ENCODE data around the gene PRKD1. TPM values are rescaled to one million over a fixed set of nuclear protein-coding genes. Genes with fewer than 3 reads are reported as not detected.

PRKD1 gene
- total and polyA plus RNA-seq, 2 of the 13 experiments (the other 11 are each of a cell fraction or from before 2014, with no cell fraction given) = 0.22 to 1.3 TPM

DNA sequence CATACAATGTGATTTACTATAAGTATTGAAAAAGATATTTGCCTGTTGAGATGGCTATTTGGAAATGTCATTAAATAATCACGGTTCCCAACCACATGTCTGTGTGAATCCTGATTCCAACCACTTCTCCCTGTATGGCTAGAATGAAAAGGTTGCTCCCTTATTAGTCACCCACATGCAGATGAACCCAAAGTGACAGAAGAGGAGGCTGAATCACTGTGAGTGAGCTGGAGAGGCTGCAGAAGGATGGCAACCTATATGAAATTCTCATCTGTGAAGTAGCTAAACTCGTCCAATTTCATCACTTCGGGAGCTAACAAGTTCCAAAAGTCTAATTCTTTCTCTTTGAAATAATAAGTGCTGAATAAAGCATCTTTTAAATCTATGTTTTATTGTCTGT is 300.5 kb downstream of the PRKD1 start:
- H3K4me1 ChIP-seq (ENCODE audit: insufficient read depth, low read length) = no peaks in the 10 kb centered on the region
- WGBS (ENCODE audit: low lambda C conversion rate) = 2% methylated on average over 3 of the region's 3 CpGs
- intact Hi-C loops (cut with micrococcal nuclease; ENCODE audit: unreplicated experiment) (no loop called here), in situ Hi-C loops (cut with HindIII; ENCODE audit: extremely low pct_ligation_motif_present, low pct_unique_long_range_greater_than_20kb) (no loop called here)
- FAIRE-seq (no peak), DNase-seq (ENCODE audit: low spot score) (no peak), ATAC-seq (no peak)
- no peak overlapping the region for H3K27ac ChIP-seq (ENCODE audit: extremely low read length, insufficient read depth, low read length)
- CTCF ChIA-PET (ENCODE audit: low intra/inter-chr PET ratio, low total read pairs) = no interaction called here
- no peaks in the 10 kb centered on the region for H4K20me1 ChIP-seq (ENCODE audit: insufficient read depth, low read length)
- no peaks in the 10 kb centered on the region for H3K79me2 ChIP-seq (ENCODE audit: insufficient read depth, low read length)
- no peak overlapping the region for H3K4me3 ChIP-seq (replicated peaks in 1 of 3; ENCODE audit: insufficient read depth in 1 of 3, low read depth in 2 of 3, low read length in 3 of 3)
- BruUV-seq (replicated peaks) = no TSS peak
- peaks cover 83% of the 10 kb centered on the region for H3K9me3 ChIP-seq (ENCODE audit: low read length)
- POLR2A ChIA-PET = no interaction called here
- H3K27me3 ChIP-seq (ENCODE audit: control insufficient read depth in 1 of 2, insufficient read depth in 2 of 2, low read length in 2 of 2) = no peaks in the 10 kb centered on the region
- no peaks in the 10 kb centered on the region for H3K36me3 ChIP-seq (replicated peaks in 1 of 2; ENCODE audit: control insufficient read depth in 1 of 2, insufficient read depth in 2 of 2, low read length in 2 of 2)
- no peak overlapping the region for H3K4me2 ChIP-seq (ENCODE audit: low read depth, low read length)
- H3K9ac ChIP-seq (ENCODE audit: insufficient read depth, low read depth, low read length) = no peak overlapping the region
- no peak overlapping the region for H2AFZ ChIP-seq (ENCODE audit: low read length)
- TF ChIP-seq AHR (CRISPR knock-in tag; IDR thresholded peaks at IDR 0.05) (no peak), MEIS2 (CRISPR knock-in tag; IDR thresholded peaks at IDR 0.05) (no peak), ZNF589 (CRISPR knock-in tag; conservative IDR thresholded peaks at IDR 0.05) (no peak), HMG20B (CRISPR knock-in tag; conservative IDR thresholded peaks at IDR 0.05) (no peak), SKI (IDR thresholded peaks at IDR 0.05; ENCODE audit: partially characterized antibody) (no peak), BCL6 (CRISPR knock-in tag; IDR thresholded peaks at IDR 0.05) (no peak), TP53 (CRISPR knock-in tag; conservative IDR thresholded peaks at IDR 0.05) (no peak), SP1 (IDR thresholded peaks at IDR 0.05) (no peak), SP1 (CRISPR knock-in tag; IDR thresholded peaks at IDR 0.05) (no peak), RFX5 (IDR thresholded peaks at IDR 0.05; ENCODE audit: low read depth, low read length) (no peak), ZNF616 (CRISPR knock-in tag; IDR thresholded peaks at IDR 0.05; ENCODE audit: low read depth) (no peak), SETDB1 (CRISPR knock-in tag; IDR thresholded peaks at IDR 0.05; ENCODE audit: borderline replicate concordance) (no peak), ZNF607 (CRISPR knock-in tag; IDR thresholded peaks at IDR 0.05; ENCODE audit: borderline replicate concordance) (no peak), ZBTB7A (CRISPR knock-in tag; IDR thresholded peaks at IDR 0.05) (no peak)
- TF ChIP-seq, protein P1, sequence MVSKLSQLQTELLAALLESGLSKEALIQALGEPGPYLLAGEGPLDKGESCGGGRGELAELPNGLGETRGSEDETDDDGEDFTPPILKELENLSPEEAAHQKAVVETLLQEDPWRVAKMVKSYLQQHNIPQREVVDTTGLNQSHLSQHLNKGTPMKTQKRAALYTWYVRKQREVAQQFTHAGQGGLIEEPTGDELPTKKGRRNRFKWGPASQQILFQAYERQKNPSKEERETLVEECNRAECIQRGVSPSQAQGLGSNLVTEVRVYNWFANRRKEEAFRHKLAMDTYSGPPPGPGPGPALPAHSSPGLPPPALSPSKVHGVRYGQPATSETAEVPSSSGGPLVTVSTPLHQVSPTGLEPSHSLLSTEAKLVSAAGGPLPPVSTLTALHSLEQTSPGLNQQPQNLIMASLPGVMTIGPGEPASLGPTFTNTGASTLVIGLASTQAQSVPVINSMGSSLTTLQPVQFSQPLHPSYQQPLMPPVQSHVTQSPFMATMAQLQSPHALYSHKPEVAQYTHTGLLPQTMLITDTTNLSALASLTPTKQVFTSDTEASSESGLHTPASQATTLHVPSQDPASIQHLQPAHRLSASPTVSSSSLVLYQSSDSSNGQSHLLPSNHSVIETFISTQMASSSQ (IDR thresholded peaks at IDR 0.05; ENCODE audit: low read depth) = no peak
- TF ChIP-seq, protein P1 (CRISPR knock-in tag; IDR thresholded peaks at IDR 0.05; ENCODE audit: borderline replicate concordance) = no peak
- TF ChIP-seq, protein P2, sequence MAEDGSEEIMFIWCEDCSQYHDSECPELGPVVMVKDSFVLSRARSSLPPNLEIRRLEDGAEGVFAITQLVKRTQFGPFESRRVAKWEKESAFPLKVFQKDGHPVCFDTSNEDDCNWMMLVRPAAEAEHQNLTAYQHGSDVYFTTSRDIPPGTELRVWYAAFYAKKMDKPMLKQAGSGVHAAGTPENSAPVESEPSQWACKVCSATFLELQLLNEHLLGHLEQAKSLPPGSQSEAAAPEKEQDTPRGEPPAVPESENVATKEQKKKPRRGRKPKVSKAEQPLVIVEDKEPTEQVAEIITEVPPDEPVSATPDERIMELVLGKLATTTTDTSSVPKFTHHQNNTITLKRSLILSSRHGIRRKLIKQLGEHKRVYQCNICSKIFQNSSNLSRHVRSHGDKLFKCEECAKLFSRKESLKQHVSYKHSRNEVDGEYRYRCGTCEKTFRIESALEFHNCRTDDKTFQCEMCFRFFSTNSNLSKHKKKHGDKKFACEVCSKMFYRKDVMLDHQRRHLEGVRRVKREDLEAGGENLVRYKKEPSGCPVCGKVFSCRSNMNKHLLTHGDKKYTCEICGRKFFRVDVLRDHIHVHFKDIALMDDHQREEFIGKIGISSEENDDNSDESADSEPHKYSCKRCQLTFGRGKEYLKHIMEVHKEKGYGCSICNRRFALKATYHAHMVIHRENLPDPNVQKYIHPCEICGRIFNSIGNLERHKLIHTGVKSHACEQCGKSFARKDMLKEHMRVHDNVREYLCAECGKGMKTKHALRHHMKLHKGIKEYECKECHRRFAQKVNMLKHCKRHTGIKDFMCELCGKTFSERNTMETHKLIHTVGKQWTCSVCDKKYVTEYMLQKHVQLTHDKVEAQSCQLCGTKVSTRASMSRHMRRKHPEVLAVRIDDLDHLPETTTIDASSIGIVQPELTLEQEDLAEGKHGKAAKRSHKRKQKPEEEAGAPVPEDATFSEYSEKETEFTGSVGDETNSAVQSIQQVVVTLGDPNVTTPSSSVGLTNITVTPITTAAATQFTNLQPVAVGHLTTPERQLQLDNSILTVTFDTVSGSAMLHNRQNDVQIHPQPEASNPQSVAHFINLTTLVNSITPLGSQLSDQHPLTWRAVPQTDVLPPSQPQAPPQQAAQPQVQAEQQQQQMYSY (CRISPR knock-in tag; IDR thresholded peaks at IDR 0.05) = no peak
- TF ChIP-seq, protein P3, sequence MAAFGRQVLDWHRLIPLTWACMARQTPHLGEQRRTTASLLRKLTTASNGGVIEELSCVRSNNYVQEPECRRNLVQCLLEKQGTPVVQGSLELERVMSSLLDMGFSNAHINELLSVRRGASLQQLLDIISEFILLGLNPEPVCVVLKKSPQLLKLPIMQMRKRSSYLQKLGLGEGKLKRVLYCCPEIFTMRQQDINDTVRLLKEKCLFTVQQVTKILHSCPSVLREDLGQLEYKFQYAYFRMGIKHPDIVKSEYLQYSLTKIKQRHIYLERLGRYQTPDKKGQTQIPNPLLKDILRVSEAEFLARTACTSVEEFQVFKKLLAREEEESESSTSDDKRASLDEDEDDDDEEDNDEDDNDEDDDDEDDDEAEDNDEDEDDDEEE (CRISPR knock-in tag; IDR thresholded peaks at IDR 0.05) = no peak
- TF ChIP-seq, protein P4, sequence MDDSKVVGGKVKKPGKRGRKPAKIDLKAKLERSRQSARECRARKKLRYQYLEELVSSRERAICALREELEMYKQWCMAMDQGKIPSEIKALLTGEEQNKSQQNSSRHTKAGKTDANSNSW (CRISPR knock-in tag; IDR thresholded peaks at IDR 0.05; ENCODE audit: borderline replicate concordance) = no peak

Measured in HepG2 (cell line).